ENCODE measurements around the gene ZNF850. TPM values are rescaled to one million over a fixed set of nuclear protein-coding genes. Genes with fewer than 3 reads are reported as not detected.

ZNF850 gene
- total RNA-seq, 1 experiment from 2014 or later, result 15.3 TPM

- in situ Hi-C loops (cut with HindIII; ENCODE audit: low pct_unique_long_range_greater_than_20kb, low sequenced_read_pairs) (no loop called here), intact Hi-C loops (cut with micrococcal nuclease; ENCODE audit: unreplicated experiment) (no loop called here)
- peaks cover 11% of the 10 kb centered on the region; the same call in 1 of the 2 replicates for H3K4me1 ChIP-seq (ENCODE audit: control insufficient read depth, insufficient read depth, low read length)
- no peaks in the 10 kb centered on the region for H3K27me3 ChIP-seq (ENCODE audit: control insufficient read depth, insufficient read depth, low read length)
- no TSS peak for BruUV-seq (replicated peaks)
- ChIA-PET POLR2A (interaction anchor here (0.5 kb wide), 1 partner anchor 8 kb away, joined by 4 read pairs; no protein-coding TSS in a partner anchor), CTCF (no interaction called here)
- H3K9me3 ChIP-seq (ENCODE audit: control insufficient read depth, insufficient read depth, low read depth, low read length), result no peaks in the 10 kb centered on the region; the same call in 1 of the 2 replicates
- no peaks in the 10 kb centered on the region for H3K36me3 ChIP-seq (ENCODE audit: control insufficient read depth, insufficient read depth, low read length)
- ATAC-seq, result no peak
- H3K27ac ChIP-seq (ENCODE audit: low read length), result no peak overlapping the region
- TF ChIP-seq CTCF (IDR thresholded peaks at IDR 0.05) (no peak), TCF7L2 (IDR thresholded peaks at IDR 0.05; ENCODE audit: low read depth, low read length) (no peak), POLR2AphosphoS5 (IDR thresholded peaks at IDR 0.05; ENCODE audit: low read depth, low read length) (no peak)
- peak overlapping the region; percentile 75 to 98 for H3K4me3 ChIP-seq (ENCODE audit: low read depth in 2 of 2, low read length in 2 of 2)
- DNase-seq (ENCODE audit: low read depth, low spot score), result no peak
Measured at GRCh38 chr19:36668646-36669045, 104.0 kb downstream of the ZNF850 start.

GRCh38 chr19:36665832-36666231 lies 106.8 kb downstream of the ZNF850 start:
- no peak for TF ChIP-seq TCF7L2 (IDR thresholded peaks at IDR 0.05; ENCODE audit: low read depth, low read length)
- TF ChIP-seq SIN3A (IDR thresholded peaks at IDR 0.05; ENCODE audit: borderline replicate concordance, insufficient read depth, low read depth, low read length), result no peak
- TF ChIP-seq POLR2AphosphoS5 (IDR thresholded peaks at IDR 0.05; ENCODE audit: low read depth, low read length), result no peak
- no peak for TF ChIP-seq REST (IDR thresholded peaks at IDR 0.05; ENCODE audit: insufficient read depth in 1 of 2, low read depth in 2 of 2, low read length in 1 of 2)
- TF ChIP-seq CTCF (IDR thresholded peaks at IDR 0.05), result no peak
- ATAC-seq (no peak), DNase-seq (ENCODE audit: low read depth, low spot score) (no peak)
- BruUV-seq (replicated peaks), result no TSS peak
- peak overlapping the region; percentile 90 for H3K27ac ChIP-seq (ENCODE audit: low read length)
- in situ Hi-C loops (cut with HindIII; ENCODE audit: low pct_unique_long_range_greater_than_20kb, low sequenced_read_pairs) (no loop called here), intact Hi-C loops (cut with micrococcal nuclease; ENCODE audit: unreplicated experiment) (no loop called here)
- H3K36me3 ChIP-seq (ENCODE audit: control insufficient read depth, insufficient read depth, low read length), result no peaks in the 10 kb centered on the region
- POLR2A ChIA-PET, result interaction anchor here (0.7 kb wide), 1 partner anchor 552 kb away, joined by 7 read pairs; the partner anchor contains the start of gene ZNF383
- no peaks in the 10 kb centered on the region for H3K27me3 ChIP-seq (ENCODE audit: control insufficient read depth, insufficient read depth, low read length)
- peaks cover 5% of the 10 kb centered on the region; the same call in 1 of the 2 replicates for H3K9me3 ChIP-seq (ENCODE audit: control insufficient read depth, insufficient read depth, low read depth, low read length)
- peaks cover 11% of the 10 kb centered on the region; the same call in 1 of the 2 replicates for H3K4me1 ChIP-seq (ENCODE audit: control insufficient read depth, insufficient read depth, low read length)
- peak overlapping the region; percentile 75 to 98 for H3K4me3 ChIP-seq (ENCODE audit: low read depth in 2 of 2, low read length in 2 of 2)
- CTCF ChIA-PET, result interaction anchor here (0.5 to 0.7 kb wide), 2 partner anchors 1586 to 1682 kb away, joined by 3 to 4 read pairs; no protein-coding TSS in a partner anchor

Other genes with a start within 250 kb of the ZNF850 start
- 25.2 TPM for gene ZNF260, start 244.5 kb downstream of the ZNF850 start, total RNA-seq (2021; ENCODE audit: unreplicated experiment)
- 15.6 TPM for gene ZNF529, start 199.5 kb downstream of the ZNF850 start, total RNA-seq (2021; ENCODE audit: unreplicated experiment)
- 1.6 TPM for gene ZNF382, start 167.5 kb downstream of the ZNF850 start, total RNA-seq (2021; ENCODE audit: unreplicated experiment)
- 14.0 TPM for gene ZNF461, start 106.0 kb downstream of the ZNF850 start, total RNA-seq (2021; ENCODE audit: unreplicated experiment)
- 11.3 TPM for gene ZNF567, start 85.2 kb downstream of the ZNF850 start, total RNA-seq (2021; ENCODE audit: unreplicated experiment)
- gene ZNF790, start 65.6 kb upstream of the ZNF850 start, total RNA-seq (2021; ENCODE audit: unreplicated experiment), result 5.8 TPM
- gene ZNF345, start 78.1 kb upstream of the ZNF850 start, total RNA-seq (2021; ENCODE audit: unreplicated experiment), result 3.8 TPM
- gene ZNF829, start 143.5 kb upstream of the ZNF850 start, total RNA-seq (2021; ENCODE audit: unreplicated experiment), result 7.2 TPM
- 19.3 TPM for gene ZNF568, start 143.5 kb upstream of the ZNF850 start, total RNA-seq (2021; ENCODE audit: unreplicated experiment)